HG02759 (cell line): Measurements from ENCODE around the gene CD207.
"Not testable (repeated sequence)": the region's sequence is repeated elsewhere in the genome, so short reads cannot be mapped to it uniquely, and the experiment has no call there.

Experiments
- ATAC-seq: cut with Tn5 transposase; IDR thresholded peaks from one replicate; pipeline ENCODE4 v1.9.1; 2021; ENCODE audit warnings: mild to moderate bottlenecking, moderate library complexity; ENCODE audit not compliant: unreplicated experiment

CD207 gene

GRCh38 chr2:70829916-70830315 lies 5.7 kb downstream of the CD207 start:
- ATAC-seq = no peak

- ATAC-seq = no peak
These were observed 6.4 kb downstream of the CD207 start for GRCh38 chr2:70828914-70829824.

GRCh38 chr2:70828115-70828514 lies 7.5 kb downstream of the CD207 start:
- ATAC-seq = no peak

- ATAC-seq = no peak
These were observed 8.2 kb downstream of the CD207 start for GRCh38 chr2:70827388-70827787.

- ATAC-seq = no peak
These were observed 8.8 kb downstream of the CD207 start for GRCh38 chr2:70826696-70827350.

GRCh38 chr2:70823249-70823648 lies 12.4 kb downstream of the CD207 start:
- no peak for ATAC-seq

GRCh38 chr2:70822843-70823242 lies 12.8 kb downstream of the CD207 start:
- no peak for ATAC-seq

- no peak for ATAC-seq
These were observed 15.1 kb downstream of the CD207 start, which contains the start of gene CLEC4F for GRCh38 chr2:70820499-70820898. CLEC4F (minus strand) TSS chr2:70820599; CDS start chr2:70820523, 76 bp downstream.

GRCh38 chr2:70817284-70817954 lies 18.2 kb downstream of the CD207 start:
- ATAC-seq = no peak

- no peak for ATAC-seq
These were observed 18.9 kb downstream of the CD207 start for GRCh38 chr2:70816726-70817125.

- ATAC-seq = no peak
These were observed 26.3 kb downstream of the CD207 start for GRCh38 chr2:70808983-70809958.

GRCh38 chr2:70807828-70808118 lies 27.8 kb downstream of the CD207 start:
- ATAC-seq = no peak

GRCh38 chr2:70807102-70807827 lies 28.4 kb downstream of the CD207 start:
- ATAC-seq = no peak

GRCh38 chr2:70806620-70807019 lies 29.0 kb downstream of the CD207 start:
- ATAC-seq = no peak

- ATAC-seq = no peak
These were observed 29.6 kb downstream of the CD207 start for GRCh38 chr2:70806013-70806412.

GRCh38 chr2:70801607-70802263 lies 33.9 kb downstream of the CD207 start:
- ATAC-seq = no peak

GRCh38 chr2:70799706-70800105 lies 35.9 kb downstream of the CD207 start:
- ATAC-seq = no peak

- not testable (repeated sequence) for ATAC-seq
These were observed 37.6 kb downstream of the CD207 start for GRCh38 chr2:70797996-70798395.

- ATAC-seq = no peak
These were observed 38.1 kb downstream of the CD207 start for GRCh38 chr2:70797506-70797905.
